Body of pancreas (tissue), 4 donors: ENCODE data around the gene ARHGEF4.

Experiments
- POLR2A ChIP-seq, 3 donors: fragments of 450-650 bp; IDR thresholded peaks; one replicate each; pipeline ENCODE4 v1.6.1; 2016; ENCODE audit warnings: antibody characterized with exemption in 3 of 3, mild to moderate bottlenecking in 2 of 3
- TF ChIP-seq, protein P1 (sequence below), 7 experiments: fragments of 450-650 bp in 4 of 7; fragments of 200-600 bp in 3 of 7; sonication (generic) in 3 of 7; IDR thresholded peaks; one replicate each; pipeline ENCODE4 v1.5.1; 2016 to 2019; ENCODE audit warnings: antibody characterized with exemption in 7 of 7

DNA sequence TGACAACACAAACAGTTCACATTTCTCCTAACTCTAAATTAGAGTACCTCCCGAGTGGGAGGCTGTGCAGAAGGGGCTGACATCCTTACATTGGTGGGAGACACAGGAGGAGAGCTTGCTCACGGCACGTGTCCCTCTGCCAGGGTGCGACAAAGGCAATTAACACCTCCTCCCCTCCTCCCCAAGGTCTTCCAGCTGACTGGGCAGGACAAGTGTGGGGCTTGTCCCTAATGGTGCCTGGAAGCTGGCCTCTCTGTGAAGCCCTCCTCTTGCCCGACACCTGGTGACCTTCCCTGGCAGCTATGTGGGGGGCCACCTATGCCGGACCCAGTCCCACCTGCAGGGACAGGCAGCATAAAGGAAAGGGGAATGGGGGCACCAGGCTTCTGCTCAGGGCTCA is 199.6 kb downstream of the ARHGEF4 start:
- TF ChIP-seq POLR2A (IDR thresholded peaks at IDR 0.05): no peak
- TF ChIP-seq, protein P1, sequence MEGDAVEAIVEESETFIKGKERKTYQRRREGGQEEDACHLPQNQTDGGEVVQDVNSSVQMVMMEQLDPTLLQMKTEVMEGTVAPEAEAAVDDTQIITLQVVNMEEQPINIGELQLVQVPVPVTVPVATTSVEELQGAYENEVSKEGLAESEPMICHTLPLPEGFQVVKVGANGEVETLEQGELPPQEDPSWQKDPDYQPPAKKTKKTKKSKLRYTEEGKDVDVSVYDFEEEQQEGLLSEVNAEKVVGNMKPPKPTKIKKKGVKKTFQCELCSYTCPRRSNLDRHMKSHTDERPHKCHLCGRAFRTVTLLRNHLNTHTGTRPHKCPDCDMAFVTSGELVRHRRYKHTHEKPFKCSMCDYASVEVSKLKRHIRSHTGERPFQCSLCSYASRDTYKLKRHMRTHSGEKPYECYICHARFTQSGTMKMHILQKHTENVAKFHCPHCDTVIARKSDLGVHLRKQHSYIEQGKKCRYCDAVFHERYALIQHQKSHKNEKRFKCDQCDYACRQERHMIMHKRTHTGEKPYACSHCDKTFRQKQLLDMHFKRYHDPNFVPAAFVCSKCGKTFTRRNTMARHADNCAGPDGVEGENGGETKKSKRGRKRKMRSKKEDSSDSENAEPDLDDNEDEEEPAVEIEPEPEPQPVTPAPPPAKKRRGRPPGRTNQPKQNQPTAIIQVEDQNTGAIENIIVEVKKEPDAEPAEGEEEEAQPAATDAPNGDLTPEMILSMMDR (IDR thresholded peaks at IDR 0.05): no peak
